Chondrocyte (in vitro differentiated cells): Measurements from ENCODE around the gene DNAH12. TPM values are rescaled to one million over a fixed set of nuclear protein-coding genes. Genes with fewer than 3 reads are reported as not detected.

Source experiments
- DNase-seq: peaks from one replicate; pipeline ENCODE4 v3.0.0; 2021; ENCODE audit warnings: mixed read lengths, low spot score
- H3K27ac Mint-ChIP-seq: one replicate; pipeline ENCODE4 v1.8.0; 2021; ENCODE audit warnings: mild to moderate bottlenecking, moderate library complexity, mixed read lengths; ENCODE audit not compliant: unreplicated experiment
- H3K27me3 Mint-ChIP-seq: 2 replicates; pipeline ENCODE4 v1.8.0; 2021; ENCODE audit warnings: low read depth, mixed read lengths
- H3K36me3 Mint-ChIP-seq: 2 replicates; pipeline ENCODE4 v1.8.0; 2021; ENCODE audit warnings: low read depth, mixed read lengths
- H3K4me1 Mint-ChIP-seq: 2 replicates; pipeline ENCODE4 v1.8.0; 2021; ENCODE audit warnings: low read depth, mild to moderate bottlenecking, mixed read lengths
- H3K4me3 Mint-ChIP-seq: one replicate; pipeline ENCODE4 v1.8.0; 2021; ENCODE audit warnings: mild to moderate bottlenecking, moderate library complexity, mixed read lengths; ENCODE audit not compliant: unreplicated experiment
- H3K9me3 Mint-ChIP-seq: 2 replicates; pipeline ENCODE4 v1.8.0; 2021; ENCODE audit warnings: low read depth, mixed read lengths
- CTCF ChIP-seq: fragments of 200-600 bp; sonication (generic); IDR thresholded peaks from 2 replicates; pipeline ENCODE4 v1.5.0; 2021; ENCODE audit warnings: antibody characterized with exemption, mild to moderate bottlenecking, moderate library complexity
- total RNA-seq: library from RNA; stranded (reverse); gene quantifications from 3 replicates; pipeline ENCODE4 v1.2.1, GENCODE V29; 2021

The DNAH12 gene
- total RNA-seq, 1 donor from 2014 or later = 0.02 TPM

- Mint-ChIP-seq H3K4me3 (no peak overlapping the region), H3K4me1 (peaks cover 10% of the 10 kb centered on the region), H3K9me3 (no peaks in the 10 kb centered on the region), H3K27ac (no peak overlapping the region), H3K27me3 (no peaks in the 10 kb centered on the region), H3K36me3 (no peaks in the 10 kb centered on the region)
- DNase-seq = no peak
- no peak for TF ChIP-seq CTCF
Measured at GRCh38 chr3:57518276-57518915, 25.7 kb downstream of the DNAH12 start.

DNA sequence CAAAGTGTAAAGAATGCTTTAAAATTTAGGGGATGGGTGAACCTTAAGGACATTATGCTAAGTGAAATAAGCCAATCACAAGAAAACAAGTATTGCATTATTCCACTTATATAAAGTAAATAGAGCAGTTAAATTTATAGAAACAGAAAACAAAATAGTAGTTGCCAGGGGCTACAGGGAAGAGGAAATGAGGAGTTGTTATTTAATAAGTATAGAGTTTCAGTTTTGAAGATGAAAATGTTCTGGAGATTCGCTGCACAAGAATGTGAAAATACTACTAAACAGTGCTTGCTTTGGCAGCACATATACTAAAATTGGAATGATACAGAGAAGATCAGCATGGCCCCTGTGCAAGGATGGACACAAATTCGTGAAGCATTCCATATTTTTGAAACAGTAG is 32.0 kb downstream of the DNAH12 start:
- no peak for TF ChIP-seq CTCF
- Mint-ChIP-seq H3K9me3 (no peaks in the 10 kb centered on the region), H3K4me3 (no peak overlapping the region), H3K27ac (peak overlapping the region; percentile 37), H3K36me3 (no peaks in the 10 kb centered on the region), H3K27me3 (no peaks in the 10 kb centered on the region), H3K4me1 (peaks cover 13% of the 10 kb centered on the region)
- no peak for DNase-seq

DNA sequence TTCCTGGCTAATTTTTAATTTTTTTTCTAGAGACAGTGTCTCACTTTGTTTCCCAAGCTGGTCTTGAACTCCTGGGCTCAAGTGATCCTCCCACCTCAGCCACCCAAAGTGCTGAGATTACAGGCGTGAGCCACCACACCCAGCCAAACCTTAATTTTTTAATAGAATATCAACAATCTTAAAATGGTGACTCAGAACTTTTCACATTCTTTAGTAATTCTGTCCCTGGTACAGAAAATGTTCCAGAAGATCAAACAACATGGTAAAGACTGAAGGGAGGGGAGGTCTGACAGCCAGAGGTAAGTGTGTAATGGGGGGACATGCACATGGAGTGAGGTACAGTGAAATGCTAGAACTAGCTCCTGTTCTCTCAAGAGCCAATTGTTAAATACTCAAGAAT is 38.2 kb downstream of the DNAH12 start:
- peaks cover 1% of the 10 kb centered on the region for H3K27me3 Mint-ChIP-seq
- H3K4me3 Mint-ChIP-seq = no peak overlapping the region

GRCh38 chr3:57500506-57500905 is 43.6 kb downstream of the DNAH12 start:
- no peak for DNase-seq

More for the DNA sequence above, 38.2 kb downstream of the DNAH12 start:
- TF ChIP-seq CTCF = no peak
- no peak for DNase-seq
- Mint-ChIP-seq H3K9me3 (no peaks in the 10 kb centered on the region), H3K27ac (no peak overlapping the region), H3K4me1 (no peaks in the 10 kb centered on the region), H3K36me3 (no peaks in the 10 kb centered on the region)

DNA sequence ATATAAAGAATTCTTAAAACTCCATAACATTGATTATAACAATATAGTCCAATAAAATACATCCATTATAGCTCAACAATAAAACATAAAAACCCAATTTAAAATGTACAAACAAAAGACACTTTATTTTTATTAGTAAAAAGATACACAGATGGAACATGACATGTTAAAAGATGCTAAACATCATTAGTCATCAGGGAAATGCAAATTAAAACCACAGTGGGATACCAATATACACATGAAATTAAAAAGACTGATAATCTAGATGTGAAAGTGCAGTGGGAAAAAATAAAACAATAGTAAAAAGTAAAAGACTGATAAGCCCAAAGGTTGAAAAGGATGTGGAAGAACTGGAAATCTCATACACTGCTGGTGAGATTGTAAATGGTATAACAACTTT is 46.2 kb downstream of the DNAH12 start:
- TF ChIP-seq CTCF = no peak
- H3K4me3 Mint-ChIP-seq = no peak overlapping the region
- no peaks in the 10 kb centered on the region for H3K36me3 Mint-ChIP-seq
- no peak overlapping the region for H3K27ac Mint-ChIP-seq
- peaks cover 4% of the 10 kb centered on the region for H3K27me3 Mint-ChIP-seq
- H3K9me3 Mint-ChIP-seq = no peaks in the 10 kb centered on the region
- H3K4me1 Mint-ChIP-seq = no peaks in the 10 kb centered on the region
- DNase-seq = no peak

More at GRCh38 chr3:57500506-57500905, 43.6 kb downstream of the DNAH12 start:
- no peak for TF ChIP-seq CTCF
- Mint-ChIP-seq H3K4me3 (no peak overlapping the region), H3K27me3 (peaks cover 4% of the 10 kb centered on the region), H3K36me3 (no peaks in the 10 kb centered on the region), H3K9me3 (no peaks in the 10 kb centered on the region), H3K27ac (no peak overlapping the region), H3K4me1 (no peaks in the 10 kb centered on the region)
